ENCODE measurements around the gene PLPPR2. TPM values are rescaled to one million over a fixed set of nuclear protein-coding genes. Genes with fewer than 3 reads are reported as not detected.
"Not testable (repeated sequence)": the region's sequence is repeated elsewhere in the genome, so short reads cannot be mapped to it uniquely, and the experiment has no call there.

Gene PLPPR2
- total and polyA plus RNA-seq, 2 of the 4 experiments (the other 2 are of a cell fraction), result 3.9 to 45.2 TPM

DNA sequence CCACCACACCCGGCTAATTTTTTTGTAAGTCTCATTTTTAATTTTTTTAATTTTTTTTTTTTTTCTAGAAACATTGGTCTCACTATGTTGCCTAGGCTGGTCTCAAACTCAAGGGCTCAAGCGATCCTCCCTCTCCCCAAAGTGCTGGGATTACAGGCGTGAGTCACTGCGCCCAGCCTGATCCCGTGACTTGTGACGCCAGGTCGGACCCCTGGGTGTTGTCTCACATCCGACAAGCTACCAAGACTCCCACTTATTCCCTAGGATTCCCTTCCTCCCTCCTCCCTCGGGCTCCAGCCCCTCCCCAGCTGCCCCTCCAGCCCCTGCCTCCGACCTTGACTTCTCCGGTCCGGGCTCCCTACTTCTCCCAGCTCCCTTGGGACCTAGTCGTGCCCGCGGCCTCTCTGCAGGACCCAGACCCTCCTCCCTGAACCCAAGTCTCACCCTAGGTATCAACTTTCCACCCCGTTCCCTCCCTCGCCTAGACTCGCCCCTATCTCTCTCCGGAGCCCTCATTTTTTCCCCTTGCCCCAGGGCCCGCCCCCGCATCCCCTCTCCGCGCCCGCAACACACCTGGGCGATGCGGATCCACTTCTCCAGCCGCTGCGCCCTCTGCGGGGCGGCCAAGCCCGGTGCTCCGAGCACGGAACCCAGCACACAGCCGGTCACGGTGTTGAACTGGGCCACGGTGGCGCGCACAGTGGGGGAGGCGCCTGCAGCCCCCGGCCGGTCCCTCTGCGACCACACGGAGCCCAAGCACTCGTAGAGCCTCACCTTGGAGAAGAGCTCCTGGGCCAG is 50.8 kb downstream of the PLPPR2 start:
- no peak overlapping the region for H4K5ac ChIP-seq (ENCODE audit: low read depth, low read length)
- BruUV-seq (replicated peaks), result no TSS peak
- no peaks in the 10 kb centered on the region for H3K4me1 ChIP-seq (ENCODE audit: control insufficient read depth, insufficient read depth, low read length)
- H3K27me3 ChIP-seq (ENCODE audit: control insufficient read depth, insufficient read depth, low read length), result peaks cover 2% of the 10 kb centered on the region
- TF ChIP-seq NFE2L2 (IDR thresholded peaks at IDR 0.05; ENCODE audit: low read depth, low read length) (no peak), FOS (IDR thresholded peaks at IDR 0.05; ENCODE audit: low read depth, low read length) (no peak), MAZ (IDR thresholded peaks at IDR 0.05; ENCODE audit: borderline replicate concordance, low read depth, low read length) (no peak), RAD21 (IDR thresholded peaks at IDR 0.05; ENCODE audit: low read length) (peak; percentile 21; the same call in 1 of the 2 replicates), POLR2A (IDR thresholded peaks at IDR 0.05; ENCODE audit: low read depth, low read length) (no peak), SMC3 (IDR thresholded peaks at IDR 0.05; ENCODE audit: low read depth, low read length) (peak; percentile 20; the same call in 1 of the 2 replicates)
- 24% methylated on average over 23 of the region's 44 CpGs; no CpG with 5 or more reads in 1 of the 2 experiments for WGBS, 2 experiments (ENCODE audit: extremely low coverage in 2 of 2, insufficient read length in 1 of 2)
- no peak overlapping the region for H2BK20ac ChIP-seq (ENCODE audit: low read depth, low read length)
- no peak overlapping the region for H4K91ac ChIP-seq (ENCODE audit: insufficient read depth, low read depth, low read length)
- H4K20me1 ChIP-seq (ENCODE audit: insufficient read depth, low read length), result no peaks in the 10 kb centered on the region; the same call in 1 of the 2 replicates
- no peak overlapping the region for H4K8ac ChIP-seq (ENCODE audit: low read depth in 2 of 2, low read length in 2 of 2)
- H2BK5ac ChIP-seq (ENCODE audit: low read depth, low read length, poor library complexity, severe bottlenecking), result no peak overlapping the region
- H3K18ac ChIP-seq (ENCODE audit: low read depth, low read length), result no peak overlapping the region
- no peak overlapping the region for H3K56ac ChIP-seq (ENCODE audit: extremely low read depth, insufficient read depth, low read length)
- H3K27ac ChIP-seq (ENCODE audit: insufficient read depth, low read length), result no peak overlapping the region
- no peak overlapping the region for H2BK120ac ChIP-seq (ENCODE audit: low read depth, low read length)
- H3K9me3 ChIP-seq (ENCODE audit: control insufficient read depth, insufficient read depth, low read length), result no peaks in the 10 kb centered on the region
- CTCF ChIA-PET, result interaction anchor here (0.6 to 1.1 kb wide), 3 partner anchors 16 to 25 kb away, joined by 3 to 4 read pairs (median 4); no protein-coding TSS in a partner anchor
- ATAC-seq (ENCODE audit: low read depth), result peak; percentile 62
- H3K79me1 ChIP-seq (ENCODE audit: low read depth in 1 of 2, low read length in 2 of 2), result no peaks in the 10 kb centered on the region
- peak overlapping the region; percentile 65 for H2AFZ ChIP-seq (replicated peaks; ENCODE audit: low read length, poor library complexity)
- H3K14ac ChIP-seq (replicated peaks; ENCODE audit: low read depth, low read length), result no peak overlapping the region
- no peak overlapping the region for H3K4me3 ChIP-seq (ENCODE audit: insufficient read depth, low read depth, low read length)
- dilution Hi-C loops (cut with HindIII; ENCODE audit: low sequenced_read_pairs, unreplicated experiment), result no loop called here
- H3K9me1 ChIP-seq (ENCODE audit: insufficient read depth, low read length), result no peaks in the 10 kb centered on the region
- H3K9ac ChIP-seq (ENCODE audit: low read depth, low read length), result no peak overlapping the region
- DNase-seq, result no peak
- no peak overlapping the region for H3K4me2 ChIP-seq (ENCODE audit: low read depth, low read length)
- no peak overlapping the region for H3K23ac ChIP-seq (ENCODE audit: low read depth, low read length)
- POLR2A ChIA-PET (ENCODE audit: unreplicated experiment), result no interaction called here
- no peak overlapping the region for H2AK5ac ChIP-seq (ENCODE audit: low read depth, low read length)
- no peaks in the 10 kb centered on the region for H3K36me3 ChIP-seq (ENCODE audit: control insufficient read depth, insufficient read depth, low read length)
- H2BK15ac ChIP-seq (ENCODE audit: low read depth, low read length), result no peak overlapping the region
- peak overlapping the region; percentile 52 for H2AK9ac ChIP-seq (replicated peaks; ENCODE audit: low read depth, low read length, poor library complexity)
- no peak overlapping the region for H3K4ac ChIP-seq (ENCODE audit: low read depth, low read length)
- intact Hi-C loops (cut with micrococcal nuclease), result no loop called here
- in situ Hi-C loops (cut with MboI; ENCODE audit: low sequenced_read_pairs), result no loop called here

DNA sequence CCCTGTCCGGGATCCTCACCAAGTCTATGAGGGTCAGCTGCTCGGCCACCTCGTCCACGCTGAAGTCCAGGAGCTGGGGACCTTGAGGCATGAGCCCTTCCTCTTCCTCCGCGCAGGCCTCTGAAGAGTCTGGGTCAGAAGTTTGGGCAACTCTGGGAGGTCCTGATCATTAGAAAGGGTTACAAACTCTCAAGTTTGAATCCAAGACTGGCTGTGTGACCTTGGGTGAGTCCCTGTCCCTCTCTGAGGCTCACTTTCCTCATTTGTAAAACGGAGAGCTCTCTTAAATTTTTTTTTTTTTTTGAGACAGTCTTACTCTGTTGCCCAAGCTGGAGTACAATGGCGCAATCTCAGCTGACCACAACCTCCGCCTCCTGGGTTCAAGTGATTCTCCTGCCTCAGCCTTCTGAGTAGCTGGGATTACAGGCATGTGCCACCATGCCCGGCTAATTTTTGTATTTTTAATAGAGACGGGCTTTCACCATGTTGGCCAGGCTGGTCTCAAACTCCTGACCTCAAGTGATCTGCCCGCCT is 51.5 kb downstream of the PLPPR2 start:
- H3K4me3 ChIP-seq (ENCODE audit: insufficient read depth, low read depth, low read length); H4K91ac ChIP-seq (ENCODE audit: insufficient read depth, low read depth, low read length); H4K5ac ChIP-seq (ENCODE audit: low read depth, low read length); H2BK5ac ChIP-seq (ENCODE audit: low read depth, low read length, poor library complexity, severe bottlenecking); H3K23ac ChIP-seq (ENCODE audit: low read depth, low read length); H3K27ac ChIP-seq (ENCODE audit: insufficient read depth, low read length); DNase-seq; H2BK15ac ChIP-seq (ENCODE audit: low read depth, low read length); H2AK5ac ChIP-seq (ENCODE audit: low read depth, low read length); H3K9me3 ChIP-seq (ENCODE audit: control insufficient read depth, insufficient read depth, low read length); H3K18ac ChIP-seq (ENCODE audit: low read depth, low read length); in situ Hi-C loops (cut with MboI; ENCODE audit: low sequenced_read_pairs); H3K14ac ChIP-seq (replicated peaks; ENCODE audit: low read depth, low read length); H3K27me3 ChIP-seq (ENCODE audit: control insufficient read depth, insufficient read depth, low read length); H3K4me2 ChIP-seq (ENCODE audit: low read depth, low read length); H3K56ac ChIP-seq (ENCODE audit: extremely low read depth, insufficient read depth, low read length); H3K9me1 ChIP-seq (ENCODE audit: insufficient read depth, low read length); H3K9ac ChIP-seq (ENCODE audit: low read depth, low read length); dilution Hi-C loops (cut with HindIII; ENCODE audit: low sequenced_read_pairs, unreplicated experiment); H2AK9ac ChIP-seq (replicated peaks; ENCODE audit: low read depth, low read length, poor library complexity); H3K4ac ChIP-seq (ENCODE audit: low read depth, low read length); intact Hi-C loops (cut with micrococcal nuclease); H2BK120ac ChIP-seq (ENCODE audit: low read depth, low read length); BruUV-seq (replicated peaks); H4K20me1 ChIP-seq (ENCODE audit: insufficient read depth, low read length); ATAC-seq (ENCODE audit: low read depth); POLR2A ChIA-PET (ENCODE audit: unreplicated experiment); H3K4me1 ChIP-seq (ENCODE audit: control insufficient read depth, insufficient read depth, low read length); H4K8ac ChIP-seq (ENCODE audit: low read depth in 2 of 2, low read length in 2 of 2); H3K36me3 ChIP-seq (ENCODE audit: control insufficient read depth, insufficient read depth, low read length); H2BK20ac ChIP-seq (ENCODE audit: low read depth, low read length); H3K79me1 ChIP-seq (ENCODE audit: low read depth in 1 of 2, low read length in 2 of 2): not testable (repeated sequence)
- 83% methylated on average over 3 of the region's 12 CpGs; no CpG with 5 or more reads in 1 of the 2 experiments for WGBS, 2 experiments (ENCODE audit: extremely low coverage in 2 of 2, insufficient read length in 1 of 2)
- H2AFZ ChIP-seq (replicated peaks; ENCODE audit: low read length, poor library complexity), result peak overlapping the region; percentile 65
- CTCF ChIA-PET, result interaction anchor here (0.9 kb wide), 1 partner anchor 25 kb away, joined by 4 read pairs; no protein-coding TSS in a partner anchor
